Natural killer cell (primary cell): Measurements from ENCODE around the gene BTK. TPM values are rescaled to one million over a fixed set of nuclear protein-coding genes. Genes with fewer than 3 reads are reported as not detected.
"Not testable (repeated sequence)": the region's sequence is repeated elsewhere in the genome, so short reads cannot be mapped to it uniquely, and the experiment has no call there.

ENCODE experiments used
- ATAC-seq, 3 donors: fragments of 150-1000 bp in 2 of 3; fragments of 200-7000 bp in 1 of 3; cut with Tn5 transposase; 1 replicate in 1 of 3; 2 replicates in 2 of 3; pipeline ENCODE4 v1.10.0; 2021; ENCODE audit warnings: mild to moderate bottlenecking in 2 of 3, moderate library complexity in 2 of 3
- DNase-seq, 2 donors: peaks; one replicate each; pipeline versions ENCODE4 v3.0.0 to v3.0.0-alpha.2; 2013 to 2021; ENCODE audit warnings: mixed read lengths in 1 of 2
- H3K27ac ChIP-seq: one replicate; pipeline ENCODE4 v1.5.1; 2013; ENCODE audit warnings: mild to moderate bottlenecking, low read length
- H3K27me3 ChIP-seq: one replicate; pipeline ENCODE4 v1.6.1; 2013; ENCODE audit warnings: low read length; ENCODE audit not compliant: control insufficient read depth, insufficient read depth
- H3K36me3 ChIP-seq: one replicate; pipeline ENCODE4 v1.6.1; 2013; ENCODE audit warnings: low read length; ENCODE audit not compliant: control insufficient read depth, insufficient read depth
- H3K4me1 ChIP-seq: one replicate; pipeline ENCODE4 v1.6.1; 2013; ENCODE audit warnings: low read length; ENCODE audit not compliant: control insufficient read depth, insufficient read depth
- H3K4me3 ChIP-seq: one replicate; pipeline ENCODE4 v1.5.1; 2013; ENCODE audit warnings: low read length
- H3K9me3 ChIP-seq: one replicate; pipeline ENCODE4 v1.6.1; 2013; ENCODE audit warnings: low read length; ENCODE audit not compliant: control insufficient read depth, insufficient read depth
- H3K27ac Mint-ChIP-seq, 2 donors: one replicate each; pipeline ENCODE4 v1.8.0; 2022; ENCODE audit warnings: mild to moderate bottlenecking in 2 of 2, mixed read lengths in 2 of 2, moderate library complexity in 1 of 2
- H3K27me3 Mint-ChIP-seq, 2 donors: one replicate each; pipeline ENCODE4 v1.8.0; 2022; ENCODE audit warnings: low read depth in 2 of 2, mixed read lengths in 2 of 2
- H3K36me3 Mint-ChIP-seq: one replicate; pipeline ENCODE4 v1.8.0; 2022; ENCODE audit warnings: mixed read lengths
- H3K4me1 Mint-ChIP-seq, 2 donors: one replicate each; pipeline ENCODE4 v1.8.0; 2022; ENCODE audit warnings: mixed read lengths in 2 of 2
- H3K4me3 Mint-ChIP-seq: one replicate; pipeline ENCODE4 v1.8.0; 2022; ENCODE audit warnings: mild to moderate bottlenecking, moderate library complexity, mixed read lengths
- H3K9me3 Mint-ChIP-seq, 2 donors: one replicate each; pipeline ENCODE4 v1.8.0; 2022; ENCODE audit warnings: mixed read lengths in 2 of 2
- WGBS: methylation state at CpG from one replicate; pipeline ENCODE4 v1.1.7; 2013; ENCODE audit warnings: missing lambda C conversion rate; ENCODE audit not compliant: insufficient coverage; 5-methylcytosine and 5-hydroxymethylcytosine counted together
- intact Hi-C: fragments of 100-400 bp; cut with micrococcal nuclease; formaldehyde crosslinking; loops from one replicate; pipeline ENCODE4 v1.14.2; 2022
- total RNA-seq, 4 donors: library from RNA; stranded (reverse); fragments of 120-200 nt in 1 of 4; gene quantifications; one replicate each; pipeline versions ENCODE4 v1.2.3 to v1.2.4, GENCODE V29; 2013 to 2022
- TF ChIP-seq, protein P1 (sequence below): fragments of 200-600 bp; IDR thresholded peaks from one replicate; pipeline ENCODE4 v1.8.0; 2022; ENCODE audit warnings: antibody characterized with exemption

The BTK gene
- total RNA-seq, 3 donors from 2014 or later (not counting 1 experiment from before 2014, with no cell fraction given) = 4.4 to 48.2 (median 9.0) TPM

DNA sequence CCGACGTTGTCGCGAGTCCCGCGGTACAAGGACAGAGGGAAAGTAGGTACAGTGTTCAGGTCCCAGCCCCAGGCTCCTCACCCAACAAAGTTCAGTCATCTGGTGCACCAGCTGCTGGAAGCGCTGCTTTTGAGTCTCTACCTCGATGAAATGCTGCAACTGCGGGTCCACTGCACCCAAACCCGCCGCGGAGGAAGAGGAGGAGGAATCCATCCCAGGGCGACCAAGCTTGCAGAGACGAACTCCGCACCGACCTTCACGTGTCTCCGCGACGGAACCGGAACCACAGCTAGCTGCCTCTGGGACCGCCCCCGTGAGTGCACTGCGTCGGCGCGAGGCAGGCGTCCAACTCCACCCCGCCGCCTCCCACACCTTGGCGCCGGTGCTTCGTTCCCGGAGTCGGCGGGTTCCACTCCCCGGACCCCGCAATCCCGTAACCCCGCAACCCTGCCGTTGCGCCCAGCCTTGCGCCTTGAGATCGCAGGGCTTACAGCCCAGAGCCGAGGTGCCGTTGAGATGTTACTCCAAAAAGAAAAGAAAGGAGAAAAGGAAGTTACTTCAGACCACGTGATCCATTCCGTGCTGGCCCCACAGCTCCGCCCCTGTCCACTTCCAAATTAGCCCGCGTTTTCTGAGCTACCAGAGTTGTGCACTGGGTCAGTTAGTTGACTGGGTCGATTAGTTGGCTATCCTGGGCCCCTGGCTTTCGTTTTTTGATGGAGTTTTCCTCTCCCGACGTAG lies 37.4 kb downstream of the BTK start, which contains the start of gene TIMM8A:
TIMM8A (minus strand) TSS at position 291 of the 741 bp plus-strand sequence; CDS start at position 213, 78 bp downstream.
- peak within 1 kb of the TSS; percentile 71 to 89 for H3K27ac Mint-ChIP-seq
- H3K4me3 ChIP-seq = peak within 1 kb of the TSS; percentile 97
- peak within 1 kb of the TSS; percentile 87 for H3K4me3 Mint-ChIP-seq
- TF ChIP-seq, protein P1, sequence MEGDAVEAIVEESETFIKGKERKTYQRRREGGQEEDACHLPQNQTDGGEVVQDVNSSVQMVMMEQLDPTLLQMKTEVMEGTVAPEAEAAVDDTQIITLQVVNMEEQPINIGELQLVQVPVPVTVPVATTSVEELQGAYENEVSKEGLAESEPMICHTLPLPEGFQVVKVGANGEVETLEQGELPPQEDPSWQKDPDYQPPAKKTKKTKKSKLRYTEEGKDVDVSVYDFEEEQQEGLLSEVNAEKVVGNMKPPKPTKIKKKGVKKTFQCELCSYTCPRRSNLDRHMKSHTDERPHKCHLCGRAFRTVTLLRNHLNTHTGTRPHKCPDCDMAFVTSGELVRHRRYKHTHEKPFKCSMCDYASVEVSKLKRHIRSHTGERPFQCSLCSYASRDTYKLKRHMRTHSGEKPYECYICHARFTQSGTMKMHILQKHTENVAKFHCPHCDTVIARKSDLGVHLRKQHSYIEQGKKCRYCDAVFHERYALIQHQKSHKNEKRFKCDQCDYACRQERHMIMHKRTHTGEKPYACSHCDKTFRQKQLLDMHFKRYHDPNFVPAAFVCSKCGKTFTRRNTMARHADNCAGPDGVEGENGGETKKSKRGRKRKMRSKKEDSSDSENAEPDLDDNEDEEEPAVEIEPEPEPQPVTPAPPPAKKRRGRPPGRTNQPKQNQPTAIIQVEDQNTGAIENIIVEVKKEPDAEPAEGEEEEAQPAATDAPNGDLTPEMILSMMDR = no peak
- no peaks in the 10 kb centered on the region for H3K36me3 Mint-ChIP-seq
- H3K27ac ChIP-seq = peak within 1 kb of the TSS; percentile 84
- DNase-seq (peak; percentile 66 to 85), ATAC-seq (peak; percentile 98 to 99 (median 99))
- H3K27me3 Mint-ChIP-seq = no peaks in the 10 kb centered on the region
- intact Hi-C loops = loop anchor here (2.0 kb wide), 1 partner anchor 42 kb away; the partner anchor contains the start of gene RPL36A
- H3K4me1 Mint-ChIP-seq = peaks cover 0 to 10% of the 10 kb centered on the region in 2 donors
- no peaks in the 10 kb centered on the region for H3K9me3 Mint-ChIP-seq
- H3K27me3 ChIP-seq = no peaks in the 10 kb centered on the region
- H3K9me3 ChIP-seq = no peaks in the 10 kb centered on the region
- no peaks in the 10 kb centered on the region for H3K36me3 ChIP-seq
- WGBS = under 1% methylated on average over 55 of the region's 55 CpGs
- peaks cover 13% of the 10 kb centered on the region for H3K4me1 ChIP-seq

DNA sequence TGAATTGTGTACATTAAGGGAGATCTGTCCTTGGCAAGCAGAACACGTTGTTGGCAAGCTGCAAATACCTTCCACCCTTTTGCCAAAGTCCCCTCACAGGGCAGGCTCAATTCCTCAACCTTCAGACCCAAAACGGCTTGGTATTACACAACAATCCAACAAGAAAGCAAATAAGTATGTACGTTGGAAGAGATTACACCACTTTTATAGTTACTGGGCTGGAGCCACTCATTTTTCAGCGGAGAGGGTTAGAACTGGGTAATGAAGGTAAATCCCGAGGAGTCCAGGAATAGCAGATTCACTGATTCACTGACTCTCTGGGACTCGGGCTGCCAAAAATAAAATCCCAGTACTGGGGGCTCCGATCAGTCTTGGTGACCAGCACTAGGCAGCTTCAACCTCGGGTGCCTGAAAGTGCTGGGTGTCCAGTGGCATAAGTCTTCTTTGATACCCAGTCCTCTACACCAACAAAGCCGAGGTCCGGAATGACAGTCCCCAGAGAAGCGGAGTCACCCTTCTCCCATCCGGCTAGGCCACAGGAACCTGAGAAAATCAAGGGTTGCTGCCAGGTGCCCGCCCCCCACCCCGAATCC lies 38.0 kb downstream of the BTK start:
- Mint-ChIP-seq H3K27me3 (no peaks in the 10 kb centered on the region), H3K4me1 (peaks cover 0 to 10% of the 10 kb centered on the region in 2 donors), H3K27ac (peak overlapping the region; percentile 71 to 89), H3K4me3 (peak overlapping the region; percentile 87), H3K9me3 (no peaks in the 10 kb centered on the region), H3K36me3 (no peaks in the 10 kb centered on the region)
- H3K36me3 ChIP-seq = no peaks in the 10 kb centered on the region
- DNase-seq (peak in 1 of 2 donors; percentile 2), ATAC-seq (no peak)
- TF ChIP-seq, protein P1 = no peak
- H3K4me1 ChIP-seq = peaks cover 13% of the 10 kb centered on the region
- intact Hi-C loops = loop anchor here (2.0 kb wide), 1 partner anchor 43 kb away; the partner anchor contains the start of gene RPL36A
- H3K4me3 ChIP-seq = peak overlapping the region; percentile 97
- WGBS = under 1% methylated on average over 11 of the region's 14 CpGs
- no peaks in the 10 kb centered on the region for H3K27me3 ChIP-seq
- H3K27ac ChIP-seq = no peak overlapping the region
- H3K9me3 ChIP-seq = no peaks in the 10 kb centered on the region

DNA sequence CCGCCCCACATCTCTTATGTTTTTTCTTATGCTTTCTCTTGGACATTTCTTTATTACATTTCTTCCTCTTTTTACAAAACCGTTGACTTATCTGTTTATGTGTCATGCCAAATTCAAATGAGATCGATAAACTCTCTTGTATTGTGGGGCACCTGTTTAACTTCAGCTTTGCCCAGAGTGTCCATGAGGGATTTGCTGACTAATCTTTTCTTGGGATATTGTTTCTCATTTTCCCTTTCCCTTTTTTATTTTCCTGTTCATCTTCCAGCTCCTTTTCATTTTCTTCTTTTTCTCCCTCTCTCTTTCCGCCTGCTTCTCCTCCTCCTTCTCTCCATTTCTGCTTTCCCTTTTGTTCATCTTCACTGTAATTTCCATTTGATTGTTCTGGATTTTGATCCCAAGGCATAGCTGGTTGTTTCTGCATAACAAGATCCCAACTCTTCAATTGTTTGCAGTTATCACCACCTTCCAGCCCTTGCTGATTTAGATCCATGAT lies 48.2 kb downstream of the BTK start:
- no peak for ATAC-seq

DNA sequence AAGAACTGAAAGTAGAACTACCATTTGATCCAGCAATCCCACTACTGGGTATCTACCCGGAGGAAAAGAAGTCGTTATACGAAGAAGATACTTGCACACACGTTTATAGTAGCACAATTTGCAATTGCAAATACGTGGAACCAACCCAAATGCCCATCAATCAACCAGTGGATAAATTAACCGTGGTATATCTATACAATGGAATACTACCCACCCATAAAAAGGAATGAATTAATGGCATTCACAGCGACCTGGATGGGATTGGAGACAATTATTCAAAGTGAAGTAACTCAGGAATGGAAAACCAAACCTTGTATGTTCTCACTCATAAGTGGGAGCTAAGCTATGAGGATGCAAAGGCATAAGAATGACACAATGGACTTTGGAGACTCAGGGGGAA lies 51.7 kb downstream of the BTK start:
- H3K36me3 ChIP-seq, H3K9me3 Mint-ChIP-seq, H3K4me3 Mint-ChIP-seq, H3K36me3 Mint-ChIP-seq, H3K27ac Mint-ChIP-seq, H3K4me3 ChIP-seq, H3K4me1 ChIP-seq, H3K9me3 ChIP-seq, intact Hi-C loops, DNase-seq, H3K27ac ChIP-seq, H3K27me3 ChIP-seq, H3K27me3 Mint-ChIP-seq, H3K4me1 Mint-ChIP-seq, ATAC-seq: not testable (repeated sequence)
- 80% methylated on average over 6 of the region's 7 CpGs for WGBS

More for the DNA sequence above, 48.2 kb downstream of the BTK start:
- Mint-ChIP-seq H3K4me3 (no peak overlapping the region), H3K36me3 (no peaks in the 10 kb centered on the region), H3K9me3 (no peaks in the 10 kb centered on the region), H3K4me1 (no peaks in the 10 kb centered on the region), H3K27ac (no peak overlapping the region), H3K27me3 (no peaks in the 10 kb centered on the region)
- no peaks in the 10 kb centered on the region for H3K4me1 ChIP-seq
- no peaks in the 10 kb centered on the region for H3K9me3 ChIP-seq
- TF ChIP-seq, protein P1 = no peak
- no peak overlapping the region for H3K27ac ChIP-seq
- no peak overlapping the region for H3K4me3 ChIP-seq
- intact Hi-C loops = no loop called here
- DNase-seq = no peak
- H3K36me3 ChIP-seq = no peaks in the 10 kb centered on the region
- 88% methylated on average over 4 of the region's 4 CpGs for WGBS
- no peaks in the 10 kb centered on the region for H3K27me3 ChIP-seq

DNA sequence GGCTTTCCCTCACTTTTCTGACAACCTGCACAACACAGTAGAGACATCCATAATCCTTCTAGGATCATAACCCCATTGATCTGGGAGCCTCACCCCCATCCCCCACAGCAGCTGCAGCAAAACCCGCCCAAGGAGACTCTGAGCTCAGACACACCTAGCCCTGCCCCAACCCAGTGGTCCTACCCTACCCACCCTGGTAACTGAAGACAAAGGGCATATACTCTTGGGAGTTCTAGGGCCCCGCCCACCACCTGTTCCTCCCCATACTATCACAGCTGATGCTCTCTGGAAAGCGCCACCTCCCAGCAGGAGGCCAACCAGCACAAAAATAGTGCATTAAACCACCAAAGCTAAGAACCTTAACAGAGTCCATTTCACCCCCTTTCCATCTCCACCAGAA lies 59.4 kb downstream of the BTK start:
- WGBS = 83% methylated on average over 3 of the region's 3 CpGs
- H3K36me3 Mint-ChIP-seq, H3K27me3 ChIP-seq, H3K4me3 ChIP-seq, H3K4me1 Mint-ChIP-seq, H3K36me3 ChIP-seq, DNase-seq, H3K9me3 ChIP-seq, H3K9me3 Mint-ChIP-seq, H3K27ac Mint-ChIP-seq, intact Hi-C loops, H3K27me3 Mint-ChIP-seq, H3K4me3 Mint-ChIP-seq, ATAC-seq, H3K27ac ChIP-seq, H3K4me1 ChIP-seq: not testable (repeated sequence)
